Effector memory CD4-positive, alpha-beta T cell (primary cell): ENCODE results near the gene ARHGEF16.
A peak's percentile ranks its signal among the peaks of the same experiment; 100 is the strongest.

Source experiments
- DNase-seq, 3 donors: peaks; one replicate each; pipeline ENCODE4 v3.0.0-alpha.2; 2020
- H3K27ac ChIP-seq: 2 replicates; pipeline ENCODE4 v1.7.0; 2013; ENCODE audit warnings: mild to moderate bottlenecking, low read length, moderate library complexity; ENCODE audit not compliant: insufficient read depth, poor library complexity, severe bottlenecking
- H3K27me3 ChIP-seq: replicated peaks from 2 replicates; pipeline ENCODE4 v1.7.0; 2013; ENCODE audit warnings: mild to moderate bottlenecking, low read length; ENCODE audit not compliant: insufficient read depth, control insufficient read depth, poor library complexity, severe bottlenecking
- H3K36me3 ChIP-seq: 2 replicates; pipeline ENCODE4 v1.7.0; 2013; ENCODE audit warnings: mild to moderate bottlenecking, low read length, moderate library complexity; ENCODE audit not compliant: control insufficient read depth, insufficient read depth
- H3K4me1 ChIP-seq: 2 replicates; pipeline ENCODE4 v1.7.0; 2013; ENCODE audit warnings: low read length, mild to moderate bottlenecking; ENCODE audit not compliant: control insufficient read depth, insufficient read depth, poor library complexity, severe bottlenecking
- H3K4me3 ChIP-seq: 2 replicates; pipeline ENCODE4 v1.7.0; 2013; ENCODE audit warnings: low read length, low read depth, mild to moderate bottlenecking; ENCODE audit not compliant: insufficient read depth, poor library complexity, severe bottlenecking
- H3K9me3 ChIP-seq: 2 replicates; pipeline ENCODE4 v1.7.0; 2013; ENCODE audit warnings: mild to moderate bottlenecking, low read length, moderate library complexity; ENCODE audit not compliant: control insufficient read depth

ARHGEF16 gene

GRCh38 chr1:3444736-3445135, 9.7 kb upstream of the ARHGEF16 start:
- no peaks in the 10 kb centered on the region for H3K36me3 ChIP-seq
- H3K27ac ChIP-seq, result no peak overlapping the region
- H3K27me3 ChIP-seq, result no peaks in the 10 kb centered on the region
- H3K4me3 ChIP-seq, result no peak overlapping the region
- no peak for DNase-seq
- no peaks in the 10 kb centered on the region for H3K4me1 ChIP-seq
- no peaks in the 10 kb centered on the region for H3K9me3 ChIP-seq

GRCh38 chr1:3450202-3450863, 4.1 kb upstream of the ARHGEF16 start:
- Histone ChIP-seq H3K4me1 (peaks cover 15% of the 10 kb centered on the region), H3K27me3 (peaks cover 5% of the 10 kb centered on the region), H3K4me3 (no peak overlapping the region), H3K36me3 (no peaks in the 10 kb centered on the region), H3K27ac (no peak overlapping the region), H3K9me3 (no peaks in the 10 kb centered on the region)
- no peak for DNase-seq

DNA sequence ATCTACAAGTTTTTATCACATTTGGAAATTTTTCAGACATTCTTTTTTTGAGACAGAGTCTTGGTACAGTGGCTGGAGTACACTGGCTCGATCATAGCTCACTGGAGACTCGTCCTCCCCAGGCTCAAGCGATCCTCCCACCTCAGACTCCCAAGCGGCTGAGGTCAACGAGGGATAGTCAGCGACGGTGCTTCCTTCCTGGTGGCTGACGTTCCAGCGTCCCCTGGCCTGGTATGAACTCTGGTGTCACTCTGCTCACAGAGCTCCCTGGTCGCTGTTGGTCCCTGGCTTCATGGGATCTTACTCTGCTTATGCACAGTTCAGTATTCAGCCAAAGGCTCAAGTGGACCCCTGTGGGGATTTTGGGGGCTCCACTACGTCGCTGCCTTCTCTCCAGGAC, 3.5 kb upstream of the ARHGEF16 start:
- no peaks in the 10 kb centered on the region for H3K36me3 ChIP-seq

DNA sequence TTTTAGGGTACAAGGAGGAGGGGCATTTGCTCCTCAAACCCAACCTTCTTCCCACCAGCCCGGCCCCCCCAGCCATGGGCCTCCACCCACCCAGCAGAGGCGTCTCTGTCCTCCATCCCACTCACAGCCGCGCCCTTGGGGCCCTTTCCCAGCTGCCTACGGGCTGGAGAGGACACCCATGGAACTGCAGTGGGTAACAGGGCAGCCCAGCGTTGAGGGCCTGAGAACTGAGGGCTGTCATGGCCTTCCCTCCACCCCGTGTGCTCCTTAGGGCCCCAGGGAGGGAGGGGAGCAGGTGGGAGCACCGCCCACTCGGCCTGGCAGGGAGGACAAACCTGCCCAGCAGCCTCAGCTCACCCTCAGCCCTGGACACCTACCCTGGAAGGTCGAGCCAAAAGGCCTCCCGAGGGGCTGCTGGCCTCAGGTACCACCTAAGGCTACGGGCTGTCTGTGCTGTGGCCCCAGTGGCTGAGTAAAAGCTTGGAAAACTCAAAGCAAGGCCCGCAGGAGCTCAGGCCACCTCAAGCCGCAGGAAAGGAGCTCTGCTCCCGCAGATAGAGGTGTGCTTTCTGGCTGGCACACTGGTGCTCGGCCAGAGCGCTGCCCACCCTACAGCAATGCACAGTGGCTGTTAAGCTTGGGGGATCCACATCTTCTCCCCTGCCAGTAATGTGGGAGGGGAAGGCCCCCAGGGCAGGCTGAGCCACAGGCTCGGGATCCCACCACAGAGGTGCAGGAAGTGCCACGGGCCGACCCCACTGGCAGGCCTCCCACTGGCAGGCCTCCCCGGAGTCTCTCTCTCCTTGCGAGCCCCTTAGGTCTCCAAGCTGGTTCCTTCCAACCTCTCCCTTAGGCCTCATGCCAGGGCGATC, 2.2 kb upstream of the ARHGEF16 start:
- Histone ChIP-seq H3K27ac (no peak overlapping the region), H3K4me1 (peaks cover 15% of the 10 kb centered on the region), H3K36me3 (no peaks in the 10 kb centered on the region), H3K9me3 (no peaks in the 10 kb centered on the region), H3K27me3 (peaks cover 5% of the 10 kb centered on the region), H3K4me3 (no peak overlapping the region)
- no peak for DNase-seq

More for the DNA sequence above, 3.5 kb upstream of the ARHGEF16 start:
- H3K27ac ChIP-seq, result no peak overlapping the region
- no peak overlapping the region for H3K4me3 ChIP-seq
- no peak for DNase-seq
- peaks cover 5% of the 10 kb centered on the region for H3K27me3 ChIP-seq
- no peaks in the 10 kb centered on the region for H3K9me3 ChIP-seq
- peaks cover 15% of the 10 kb centered on the region for H3K4me1 ChIP-seq

DNA sequence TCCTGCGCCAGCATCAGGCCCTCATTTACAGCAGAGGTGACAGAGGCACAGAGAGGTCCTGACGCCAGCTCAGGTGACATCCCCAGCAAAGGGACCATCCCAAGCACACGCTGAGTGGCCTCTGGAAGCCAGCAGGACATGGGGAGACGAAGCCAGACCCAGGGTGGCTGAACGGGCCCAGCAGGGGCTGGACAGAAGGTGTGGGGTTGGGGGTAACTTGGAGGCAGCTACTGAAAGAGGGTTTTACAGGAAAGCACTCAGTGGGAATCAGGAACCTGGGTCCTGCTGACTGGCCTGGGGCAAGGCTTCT, 1.6 kb upstream of the ARHGEF16 start:
- peaks cover 15% of the 10 kb centered on the region for H3K4me1 ChIP-seq
- H3K4me3 ChIP-seq, result no peak overlapping the region
- no peak overlapping the region for H3K27ac ChIP-seq
- DNase-seq, result no peak
- peaks cover 5% of the 10 kb centered on the region for H3K27me3 ChIP-seq
- H3K36me3 ChIP-seq, result no peaks in the 10 kb centered on the region
- no peaks in the 10 kb centered on the region for H3K9me3 ChIP-seq

DNA sequence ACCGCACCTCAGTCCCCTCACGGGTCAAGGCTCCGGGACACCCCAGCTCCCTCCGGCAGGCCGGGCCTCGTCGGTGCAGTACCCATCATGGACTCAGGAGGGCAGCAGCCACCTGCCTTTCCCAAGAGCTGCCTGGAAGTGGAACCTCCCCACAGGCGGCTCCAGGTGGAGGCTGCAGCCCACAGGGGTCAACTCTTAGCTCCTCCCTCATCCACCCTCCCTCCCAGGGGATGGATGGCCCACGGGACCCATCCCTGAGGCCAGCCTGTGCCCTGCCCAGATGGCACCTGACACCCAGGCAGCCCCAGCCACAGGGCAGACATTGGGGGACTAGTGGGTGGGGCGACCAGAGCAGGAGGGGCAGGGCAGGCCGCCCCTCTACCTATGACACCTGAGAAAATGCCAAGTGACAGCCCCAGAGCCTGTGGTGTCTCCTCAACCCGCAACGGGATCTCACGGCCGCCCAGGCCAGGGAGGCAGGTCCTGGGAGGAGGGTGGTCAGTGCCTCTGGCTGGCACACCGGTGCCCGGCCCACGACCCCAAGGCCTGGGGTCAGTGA, 1.2 kb upstream of the ARHGEF16 start:
- H3K4me3 ChIP-seq, result no peak overlapping the region
- H3K36me3 ChIP-seq, result no peaks in the 10 kb centered on the region
- H3K27ac ChIP-seq, result no peak overlapping the region
- H3K9me3 ChIP-seq, result no peaks in the 10 kb centered on the region
- DNase-seq, result peak; percentile 33 to 53 (median 48)
- H3K4me1 ChIP-seq, result peaks cover 15% of the 10 kb centered on the region
- peaks cover 5% of the 10 kb centered on the region for H3K27me3 ChIP-seq

DNA sequence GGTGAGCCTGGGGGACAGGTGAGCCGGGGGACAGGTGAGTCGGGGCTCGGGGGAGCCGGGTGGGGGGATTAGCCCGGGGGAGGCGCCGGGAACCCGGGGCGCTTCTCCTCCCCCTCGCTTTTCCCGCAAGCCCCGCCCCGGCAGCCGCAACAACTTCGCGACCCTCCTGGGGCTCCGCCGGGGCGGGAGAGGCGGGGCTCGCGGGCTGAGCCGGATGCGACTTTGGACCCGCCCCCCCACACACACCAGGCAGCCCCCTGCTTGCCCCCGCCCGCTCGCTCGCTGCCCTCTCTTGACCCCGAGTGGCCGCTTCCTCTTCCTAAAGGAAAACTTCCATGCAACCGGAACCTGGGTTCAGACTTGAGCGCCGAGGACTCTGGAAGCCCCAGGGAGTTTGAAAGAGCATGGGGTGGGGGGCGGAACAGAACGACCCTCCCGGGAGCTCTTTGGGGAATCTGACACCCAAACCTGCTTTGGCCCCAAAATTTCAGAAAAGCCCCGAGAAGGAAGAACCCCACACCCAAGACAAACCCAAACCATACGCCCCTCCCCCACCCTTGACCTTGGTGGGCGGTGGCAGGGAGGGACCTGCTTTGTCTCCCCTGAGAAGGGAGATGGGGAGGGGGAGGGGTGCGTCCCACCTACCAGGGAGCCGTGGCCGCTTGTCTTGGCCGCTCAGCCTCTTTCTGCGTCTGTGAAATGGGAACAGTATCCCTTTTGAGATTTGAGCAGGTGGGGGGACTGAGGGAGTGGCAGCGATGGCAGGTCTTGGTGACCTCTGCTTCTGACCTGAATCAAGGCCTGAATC, 550 bp downstream of the ARHGEF16 start:
- Histone ChIP-seq H3K27ac (no peak overlapping the region), H3K4me1 (peaks cover 15% of the 10 kb centered on the region), H3K27me3 (peaks cover 5% of the 10 kb centered on the region), H3K9me3 (no peaks in the 10 kb centered on the region), H3K36me3 (no peaks in the 10 kb centered on the region), H3K4me3 (peak overlapping the region; percentile 50)
- peak in 1 of 3 donors; percentile 7 for DNase-seq

- no peak overlapping the region for H3K27ac ChIP-seq
- H3K4me1 ChIP-seq, result peaks cover 15% of the 10 kb centered on the region
- H3K9me3 ChIP-seq, result no peaks in the 10 kb centered on the region
- no peak overlapping the region for H3K4me3 ChIP-seq
- peaks cover 5% of the 10 kb centered on the region for H3K27me3 ChIP-seq
- no peak for DNase-seq
- H3K36me3 ChIP-seq, result no peaks in the 10 kb centered on the region
Observed at GRCh38 chr1:3455670-3456448, 1.4 kb downstream of the ARHGEF16 start.

- H3K36me3 ChIP-seq, result no peaks in the 10 kb centered on the region
- peaks cover 15% of the 10 kb centered on the region for H3K4me1 ChIP-seq
- no peak for DNase-seq
- peaks cover 5% of the 10 kb centered on the region for H3K27me3 ChIP-seq
- no peak overlapping the region for H3K27ac ChIP-seq
- H3K4me3 ChIP-seq, result no peak overlapping the region
- H3K9me3 ChIP-seq, result no peaks in the 10 kb centered on the region
Observed at GRCh38 chr1:3456449-3456963, 2.0 kb downstream of the ARHGEF16 start.
